Panc1 (cell line): Measurements from ENCODE around the gene SORL1-AS1.

Experiments used
- POLR2AphosphoS5 ChIP-seq: IDR thresholded peaks from 2 replicates; pipeline ENCODE4 v1.6.1; 2012; ENCODE audit warnings: mild to moderate bottlenecking, low read depth, low read length, moderate library complexity
- SIN3A ChIP-seq: IDR thresholded peaks from 2 replicates; pipeline ENCODE4 v1.6.1; 2012; ENCODE audit warnings: low read depth, mild to moderate bottlenecking, low read length, moderate library complexity, borderline replicate concordance; ENCODE audit not compliant: insufficient read depth
- TF ChIP-seq, protein P1 (sequence below): fragments of 450-650 bp; IDR thresholded peaks from 2 replicates; pipeline ENCODE4 v1.5.1; 2017; ENCODE audit warnings: mild to moderate bottlenecking

DNA sequence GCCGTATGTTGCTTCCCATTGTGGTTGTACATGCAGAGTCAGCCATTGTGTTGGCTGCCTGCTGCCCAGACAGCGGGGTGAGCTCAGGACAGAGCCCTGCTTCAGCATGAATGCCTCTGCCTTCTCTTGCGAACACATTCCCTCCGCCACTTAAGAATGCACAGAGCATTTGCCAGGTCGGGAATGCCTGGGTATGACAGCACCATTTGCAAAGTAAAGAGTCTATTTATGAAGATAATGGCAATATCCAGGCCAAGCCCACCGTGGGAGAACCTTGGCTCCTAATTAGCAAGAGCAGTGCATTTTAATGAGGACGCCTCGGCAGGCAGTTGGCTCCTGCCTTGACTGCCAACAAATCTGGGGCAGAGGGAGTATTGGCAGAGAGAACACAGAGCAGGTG, 63.1 kb downstream of the SORL1-AS1 start:
- TF ChIP-seq SIN3A (no peak), POLR2AphosphoS5 (no peak)
- TF ChIP-seq, protein P1, sequence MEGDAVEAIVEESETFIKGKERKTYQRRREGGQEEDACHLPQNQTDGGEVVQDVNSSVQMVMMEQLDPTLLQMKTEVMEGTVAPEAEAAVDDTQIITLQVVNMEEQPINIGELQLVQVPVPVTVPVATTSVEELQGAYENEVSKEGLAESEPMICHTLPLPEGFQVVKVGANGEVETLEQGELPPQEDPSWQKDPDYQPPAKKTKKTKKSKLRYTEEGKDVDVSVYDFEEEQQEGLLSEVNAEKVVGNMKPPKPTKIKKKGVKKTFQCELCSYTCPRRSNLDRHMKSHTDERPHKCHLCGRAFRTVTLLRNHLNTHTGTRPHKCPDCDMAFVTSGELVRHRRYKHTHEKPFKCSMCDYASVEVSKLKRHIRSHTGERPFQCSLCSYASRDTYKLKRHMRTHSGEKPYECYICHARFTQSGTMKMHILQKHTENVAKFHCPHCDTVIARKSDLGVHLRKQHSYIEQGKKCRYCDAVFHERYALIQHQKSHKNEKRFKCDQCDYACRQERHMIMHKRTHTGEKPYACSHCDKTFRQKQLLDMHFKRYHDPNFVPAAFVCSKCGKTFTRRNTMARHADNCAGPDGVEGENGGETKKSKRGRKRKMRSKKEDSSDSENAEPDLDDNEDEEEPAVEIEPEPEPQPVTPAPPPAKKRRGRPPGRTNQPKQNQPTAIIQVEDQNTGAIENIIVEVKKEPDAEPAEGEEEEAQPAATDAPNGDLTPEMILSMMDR, result no peak
